Astrocyte (in vitro differentiated cells and primary cell): ENCODE results near the gene ITGA2. TPM values are rescaled to one million over a fixed set of nuclear protein-coding genes. Genes with fewer than 3 reads are reported as not detected.

Experiments
- DNase-seq: peaks from one replicate; pipeline ENCODE4 v3.0.0-alpha.2; 2010; ENCODE audit warnings: low read depth
- FAIRE-seq: peaks from 2 replicates; lab custom pipeline; 2011; peaks lifted over from hg19 to GRCh38; lab: Jason Lieb, UNC
- H2AFZ ChIP-seq: 2 replicates; pipeline ENCODE4 v1.6.0; 2012; ENCODE audit warnings: low read depth, low read length, inconsistent platforms
- H3K27ac ChIP-seq: 2 replicates; pipeline ENCODE4 v1.5.1; 2011; ENCODE audit warnings: low read depth, low read length, inconsistent platforms
- H3K27me3 ChIP-seq: 2 replicates; pipeline ENCODE4 v1.6.0; 2011; ENCODE audit warnings: low read length, inconsistent platforms; ENCODE audit not compliant: insufficient read depth
- H3K36me3 ChIP-seq: 2 replicates; pipeline ENCODE4 v1.5.1; 2011; ENCODE audit warnings: low read length, inconsistent platforms; ENCODE audit not compliant: insufficient read depth
- H3K4me1 ChIP-seq: 2 replicates; pipeline ENCODE4 v1.5.1; 2011; ENCODE audit warnings: low read length, inconsistent platforms; ENCODE audit not compliant: insufficient read depth
- H3K4me2 ChIP-seq: 2 replicates; pipeline ENCODE4 v1.6.0; 2012; ENCODE audit warnings: low read length, inconsistent platforms
- H3K4me3 ChIP-seq: 2 replicates; pipeline ENCODE4 v1.5.1; 2011; ENCODE audit warnings: low read depth, mild to moderate bottlenecking, low read length, inconsistent platforms; ENCODE audit not compliant: insufficient read depth
- H3K79me2 ChIP-seq: 2 replicates; pipeline ENCODE4 v1.6.0; 2012; ENCODE audit warnings: mild to moderate bottlenecking, low read length, inconsistent platforms; ENCODE audit not compliant: insufficient read depth
- H3K9ac ChIP-seq: 2 replicates; pipeline ENCODE4 v1.6.0; 2012; ENCODE audit warnings: mild to moderate bottlenecking, low read length, inconsistent platforms
- H3K9me3 ChIP-seq: 2 replicates; pipeline ENCODE4 v1.5.1; 2012; ENCODE audit warnings: low read depth, mild to moderate bottlenecking, low read length, inconsistent platforms; ENCODE audit not compliant: insufficient read depth
- H4K20me1 ChIP-seq: 2 replicates; pipeline ENCODE4 v1.6.0; 2012; ENCODE audit warnings: low read length, inconsistent platforms; ENCODE audit not compliant: insufficient read depth
- H3K27ac Mint-ChIP-seq: one replicate; pipeline ENCODE4 v1.8.0; 2021; ENCODE audit warnings: mild to moderate bottlenecking, mixed read lengths; ENCODE audit not compliant: unreplicated experiment
- H3K27me3 Mint-ChIP-seq: one replicate; pipeline ENCODE4 v1.8.0; 2021; ENCODE audit warnings: low read depth, mixed read lengths; ENCODE audit not compliant: unreplicated experiment
- H3K36me3 Mint-ChIP-seq: one replicate; pipeline ENCODE4 v1.8.0; 2021; ENCODE audit warnings: low read depth, mixed read lengths; ENCODE audit not compliant: unreplicated experiment
- H3K4me1 Mint-ChIP-seq: one replicate; pipeline ENCODE4 v1.8.0; 2021; ENCODE audit warnings: low read depth, mixed read lengths; ENCODE audit not compliant: unreplicated experiment
- H3K4me3 Mint-ChIP-seq: one replicate; pipeline ENCODE4 v1.8.0; 2021; ENCODE audit warnings: mild to moderate bottlenecking, moderate library complexity, mixed read lengths; ENCODE audit not compliant: unreplicated experiment
- H3K9me3 Mint-ChIP-seq: one replicate; pipeline ENCODE4 v1.8.0; 2021; ENCODE audit warnings: mild to moderate bottlenecking, mixed read lengths; ENCODE audit not compliant: unreplicated experiment
- EZH2 ChIP-seq: IDR thresholded peaks from 2 replicates; pipeline ENCODE4 v1.6.1; 2012; ENCODE audit warnings: mild to moderate bottlenecking, low read length, inconsistent platforms; ENCODE audit not compliant: insufficient read depth
- total RNA-seq: library from RNA; stranded (reverse); gene quantifications from 2 replicates; pipeline ENCODE4 v1.2.1, GENCODE V29; 2021
- TF ChIP-seq, protein P1 (sequence below): IDR thresholded peaks from 2 replicates; pipeline ENCODE4 v1.5.1; 2011; ENCODE audit warnings: low read depth, mild to moderate bottlenecking, inconsistent platforms, low read length, moderate library complexity; ENCODE audit not compliant: insufficient read depth

The ITGA2 gene
- total RNA-seq, 1 donor from 2014 or later, result 35.9 TPM

DNA sequence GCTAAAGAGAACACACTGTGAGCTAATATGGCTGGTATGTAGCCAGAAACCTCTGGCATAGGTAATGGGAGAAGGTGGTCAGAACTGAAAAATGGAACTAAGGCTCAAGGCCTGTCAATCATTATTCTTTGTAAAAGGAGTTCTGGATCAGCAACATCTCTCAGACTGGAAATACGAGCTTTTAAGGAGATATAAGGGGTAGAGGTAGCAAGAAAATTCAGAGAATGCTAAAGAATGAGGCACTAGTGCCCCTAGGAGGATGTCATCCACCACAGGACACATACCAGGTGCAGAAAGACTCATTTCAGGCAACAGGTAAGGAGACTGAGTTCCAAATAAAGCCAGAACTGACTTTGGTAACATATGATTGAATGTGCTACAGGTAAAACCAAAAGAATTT is 139.3 kb downstream of the ITGA2 start:
- Histone ChIP-seq H3K4me3 (no peak overlapping the region), H3K79me2 (no peaks in the 10 kb centered on the region), H4K20me1 (no peaks in the 10 kb centered on the region), H3K9ac (no peak overlapping the region), H3K27me3 (no peaks in the 10 kb centered on the region), H3K36me3 (no peaks in the 10 kb centered on the region), H3K27ac (no peak overlapping the region), H3K4me1 (peaks cover 10% of the 10 kb centered on the region), H3K9me3 (no peaks in the 10 kb centered on the region), H3K4me2 (no peak overlapping the region), H2AFZ (no peak overlapping the region)
- no peak overlapping the region for H3K27ac Mint-ChIP-seq
- DNase-seq, result no peak
- no peak overlapping the region for H3K4me3 Mint-ChIP-seq
- FAIRE-seq, result no peak
- TF ChIP-seq, protein P1, sequence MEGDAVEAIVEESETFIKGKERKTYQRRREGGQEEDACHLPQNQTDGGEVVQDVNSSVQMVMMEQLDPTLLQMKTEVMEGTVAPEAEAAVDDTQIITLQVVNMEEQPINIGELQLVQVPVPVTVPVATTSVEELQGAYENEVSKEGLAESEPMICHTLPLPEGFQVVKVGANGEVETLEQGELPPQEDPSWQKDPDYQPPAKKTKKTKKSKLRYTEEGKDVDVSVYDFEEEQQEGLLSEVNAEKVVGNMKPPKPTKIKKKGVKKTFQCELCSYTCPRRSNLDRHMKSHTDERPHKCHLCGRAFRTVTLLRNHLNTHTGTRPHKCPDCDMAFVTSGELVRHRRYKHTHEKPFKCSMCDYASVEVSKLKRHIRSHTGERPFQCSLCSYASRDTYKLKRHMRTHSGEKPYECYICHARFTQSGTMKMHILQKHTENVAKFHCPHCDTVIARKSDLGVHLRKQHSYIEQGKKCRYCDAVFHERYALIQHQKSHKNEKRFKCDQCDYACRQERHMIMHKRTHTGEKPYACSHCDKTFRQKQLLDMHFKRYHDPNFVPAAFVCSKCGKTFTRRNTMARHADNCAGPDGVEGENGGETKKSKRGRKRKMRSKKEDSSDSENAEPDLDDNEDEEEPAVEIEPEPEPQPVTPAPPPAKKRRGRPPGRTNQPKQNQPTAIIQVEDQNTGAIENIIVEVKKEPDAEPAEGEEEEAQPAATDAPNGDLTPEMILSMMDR, result no peak
- no peak for TF ChIP-seq EZH2
- H3K36me3 Mint-ChIP-seq, result no peaks in the 10 kb centered on the region
- H3K9me3 Mint-ChIP-seq, result peaks cover 6% of the 10 kb centered on the region
- peaks cover 20% of the 10 kb centered on the region for H3K4me1 Mint-ChIP-seq
- H3K27me3 Mint-ChIP-seq, result no peaks in the 10 kb centered on the region

DNA sequence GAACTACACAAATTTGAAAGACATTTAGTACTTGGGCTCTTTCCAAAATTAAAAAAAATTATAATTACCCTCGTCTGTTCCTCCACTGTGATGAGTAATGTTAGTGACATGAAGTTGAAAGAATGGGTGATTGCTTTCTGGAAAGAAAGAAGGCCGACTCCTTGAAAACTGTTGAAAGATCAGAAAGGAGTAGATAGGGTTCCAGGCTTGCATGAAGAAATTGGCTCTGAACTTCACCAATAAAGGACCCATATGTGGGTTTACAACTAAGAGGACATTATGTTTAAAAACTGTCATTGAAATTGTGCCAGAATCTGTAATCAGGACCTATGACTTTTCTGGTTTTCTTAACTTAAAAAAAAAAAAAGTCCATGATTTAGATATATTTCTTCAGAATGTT is 141.1 kb downstream of the ITGA2 start:
- Histone ChIP-seq H2AFZ (no peak overlapping the region), H3K27ac (no peak overlapping the region), H4K20me1 (no peaks in the 10 kb centered on the region), H3K36me3 (no peaks in the 10 kb centered on the region), H3K79me2 (no peaks in the 10 kb centered on the region), H3K27me3 (no peaks in the 10 kb centered on the region), H3K9me3 (no peaks in the 10 kb centered on the region), H3K4me1 (peaks cover 10% of the 10 kb centered on the region), H3K9ac (no peak overlapping the region), H3K4me2 (no peak overlapping the region), H3K4me3 (no peak overlapping the region)
- no peak overlapping the region for H3K27ac Mint-ChIP-seq
- peaks cover 23% of the 10 kb centered on the region for H3K4me1 Mint-ChIP-seq
- H3K27me3 Mint-ChIP-seq, result no peaks in the 10 kb centered on the region
- DNase-seq, result peak; percentile 12
- FAIRE-seq, result no peak
- TF ChIP-seq, protein P1, result no peak
- TF ChIP-seq EZH2, result no peak
- H3K9me3 Mint-ChIP-seq, result peaks cover 6% of the 10 kb centered on the region
- no peaks in the 10 kb centered on the region for H3K36me3 Mint-ChIP-seq
- no peak overlapping the region for H3K4me3 Mint-ChIP-seq

- no peak overlapping the region for H3K4me3 ChIP-seq
- no peaks in the 10 kb centered on the region for H3K9me3 ChIP-seq
- no peaks in the 10 kb centered on the region for H3K9me3 Mint-ChIP-seq
- no peaks in the 10 kb centered on the region for H3K27me3 ChIP-seq
- H3K36me3 Mint-ChIP-seq, result no peaks in the 10 kb centered on the region
- TF ChIP-seq EZH2, result no peak
- TF ChIP-seq, protein P1, result no peak
- no peaks in the 10 kb centered on the region for H3K36me3 ChIP-seq
- no peak overlapping the region for H2AFZ ChIP-seq
- no peak overlapping the region for H3K4me3 Mint-ChIP-seq
- no peak overlapping the region for H3K9ac ChIP-seq
- H3K4me1 ChIP-seq, result no peaks in the 10 kb centered on the region
- H3K4me2 ChIP-seq, result no peak overlapping the region
- no peak overlapping the region for H3K27ac ChIP-seq
- DNase-seq (no peak), FAIRE-seq (no peak)
- no peak overlapping the region for H3K27ac Mint-ChIP-seq
- H3K79me2 ChIP-seq, result no peaks in the 10 kb centered on the region
- H4K20me1 ChIP-seq, result no peaks in the 10 kb centered on the region
- H3K27me3 Mint-ChIP-seq, result no peaks in the 10 kb centered on the region
- peaks cover 12% of the 10 kb centered on the region for H3K4me1 Mint-ChIP-seq
Observed at GRCh38 chr5:53133020-53133419, 143.9 kb downstream of the ITGA2 start.

Other genes with a start within 250 kb of the ITGA2 start
- 73.7 and 83.1 TPM in 2 replicates for gene ITGA1, start 201.4 kb upstream of the ITGA2 start, total RNA-seq
- 75.2 and 75.8 TPM in 2 replicates for gene PELO, start 201.4 kb upstream of the ITGA2 start, total RNA-seq
- 42.7 and 44.2 TPM in 2 replicates for gene MOCS2, start 120.4 kb downstream of the ITGA2 start, total RNA-seq